Measurements from ENCODE around the gene GALNT1.

Gene GALNT1

GRCh38 chr18:35705988-35706387 is 124.4 kb downstream of the GALNT1 start:
- Histone ChIP-seq H3K4me3 (ENCODE audit: low read depth, low read length) (no peak overlapping the region), H3K4me2 (ENCODE audit: low read length) (no peak overlapping the region), H3K27me3 (ENCODE audit: control insufficient read depth, insufficient read depth, low read length) (no peaks in the 10 kb centered on the region), H3K79me2 (no peaks in the 10 kb centered on the region), H2AFZ (no peak overlapping the region), H3K4me1 (no peaks in the 10 kb centered on the region), H3K9me3 (ENCODE audit: control insufficient read depth, low read length) (no peaks in the 10 kb centered on the region), H3K27ac (no peak overlapping the region), H3K9ac (no peak overlapping the region), H3K36me3 (ENCODE audit: control insufficient read depth, insufficient read depth, low read length) (no peaks in the 10 kb centered on the region)
- TF ChIP-seq, protein P1, sequence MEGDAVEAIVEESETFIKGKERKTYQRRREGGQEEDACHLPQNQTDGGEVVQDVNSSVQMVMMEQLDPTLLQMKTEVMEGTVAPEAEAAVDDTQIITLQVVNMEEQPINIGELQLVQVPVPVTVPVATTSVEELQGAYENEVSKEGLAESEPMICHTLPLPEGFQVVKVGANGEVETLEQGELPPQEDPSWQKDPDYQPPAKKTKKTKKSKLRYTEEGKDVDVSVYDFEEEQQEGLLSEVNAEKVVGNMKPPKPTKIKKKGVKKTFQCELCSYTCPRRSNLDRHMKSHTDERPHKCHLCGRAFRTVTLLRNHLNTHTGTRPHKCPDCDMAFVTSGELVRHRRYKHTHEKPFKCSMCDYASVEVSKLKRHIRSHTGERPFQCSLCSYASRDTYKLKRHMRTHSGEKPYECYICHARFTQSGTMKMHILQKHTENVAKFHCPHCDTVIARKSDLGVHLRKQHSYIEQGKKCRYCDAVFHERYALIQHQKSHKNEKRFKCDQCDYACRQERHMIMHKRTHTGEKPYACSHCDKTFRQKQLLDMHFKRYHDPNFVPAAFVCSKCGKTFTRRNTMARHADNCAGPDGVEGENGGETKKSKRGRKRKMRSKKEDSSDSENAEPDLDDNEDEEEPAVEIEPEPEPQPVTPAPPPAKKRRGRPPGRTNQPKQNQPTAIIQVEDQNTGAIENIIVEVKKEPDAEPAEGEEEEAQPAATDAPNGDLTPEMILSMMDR (IDR thresholded peaks at IDR 0.05), result no peak

- TF ChIP-seq, protein P1 (IDR thresholded peaks at IDR 0.05), result no peak
- no peak overlapping the region for H3K4me2 ChIP-seq (ENCODE audit: low read length)
- H2AFZ ChIP-seq, result no peak overlapping the region
- H3K9me3 ChIP-seq (ENCODE audit: control insufficient read depth, low read length), result no peaks in the 10 kb centered on the region
- H3K4me3 ChIP-seq (ENCODE audit: low read depth, low read length), result no peak overlapping the region
- H3K27me3 ChIP-seq (ENCODE audit: control insufficient read depth, insufficient read depth, low read length), result no peaks in the 10 kb centered on the region
- H3K4me1 ChIP-seq, result no peaks in the 10 kb centered on the region
- no peaks in the 10 kb centered on the region for H3K79me2 ChIP-seq
- no peaks in the 10 kb centered on the region for H3K36me3 ChIP-seq (ENCODE audit: control insufficient read depth, insufficient read depth, low read length)
- H3K27ac ChIP-seq, result no peak overlapping the region
- no peak overlapping the region for H3K9ac ChIP-seq
Measured at GRCh38 chr18:35707247-35707646, 125.7 kb downstream of the GALNT1 start.

- no peaks in the 10 kb centered on the region for H3K36me3 ChIP-seq (ENCODE audit: control insufficient read depth, insufficient read depth, low read length)
Measured at GRCh38 chr18:35707674-35708073, 126.1 kb downstream of the GALNT1 start.

DNA sequence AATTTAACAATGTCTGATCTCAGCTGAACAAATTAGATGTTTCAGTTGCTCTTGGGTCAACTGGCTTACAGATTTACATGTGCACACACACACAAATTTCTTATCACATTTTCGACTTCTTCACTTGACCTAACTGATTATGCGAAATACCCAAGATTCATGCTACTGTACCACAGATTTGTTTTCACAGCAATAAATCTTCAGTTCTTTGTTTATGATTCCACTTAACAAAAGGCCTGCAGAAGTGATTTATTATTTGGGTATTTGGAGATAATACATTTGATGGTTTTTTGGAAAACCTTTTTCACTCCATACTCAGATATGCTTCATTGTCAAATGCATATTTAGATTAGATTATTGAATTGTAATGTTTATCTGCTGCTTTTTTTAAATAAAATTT is 129.0 kb downstream of the GALNT1 start:
- Histone ChIP-seq H3K27me3 (ENCODE audit: control insufficient read depth, insufficient read depth, low read length) (no peaks in the 10 kb centered on the region), H3K4me1 (no peaks in the 10 kb centered on the region), H3K9me3 (ENCODE audit: control insufficient read depth, low read length) (no peaks in the 10 kb centered on the region)

More at GRCh38 chr18:35707674-35708073, 126.1 kb downstream of the GALNT1 start:
- Histone ChIP-seq H3K4me3 (ENCODE audit: low read depth, low read length) (no peak overlapping the region), H3K9me3 (ENCODE audit: control insufficient read depth, low read length) (no peaks in the 10 kb centered on the region), H3K9ac (no peak overlapping the region), H3K27me3 (ENCODE audit: control insufficient read depth, insufficient read depth, low read length) (no peaks in the 10 kb centered on the region), H2AFZ (no peak overlapping the region), H3K79me2 (no peaks in the 10 kb centered on the region), H3K4me1 (no peaks in the 10 kb centered on the region), H3K27ac (no peak overlapping the region), H3K4me2 (ENCODE audit: low read length) (no peak overlapping the region)
- TF ChIP-seq, protein P1 (IDR thresholded peaks at IDR 0.05), result no peak

GRCh38 chr18:35711227-35711626 is 129.7 kb downstream of the GALNT1 start:
- H3K27me3 ChIP-seq (ENCODE audit: control insufficient read depth, insufficient read depth, low read length), result no peaks in the 10 kb centered on the region
- H3K36me3 ChIP-seq (ENCODE audit: control insufficient read depth, insufficient read depth, low read length), result no peaks in the 10 kb centered on the region
- H3K9ac ChIP-seq, result no peak overlapping the region
- no peaks in the 10 kb centered on the region for H3K9me3 ChIP-seq (ENCODE audit: control insufficient read depth, low read length)
- H3K4me3 ChIP-seq (ENCODE audit: low read depth, low read length), result no peak overlapping the region
- no peak overlapping the region for H3K27ac ChIP-seq
- no peaks in the 10 kb centered on the region for H3K4me1 ChIP-seq
- no peaks in the 10 kb centered on the region for H3K79me2 ChIP-seq
- TF ChIP-seq, protein P1 (IDR thresholded peaks at IDR 0.05), result no peak
- H2AFZ ChIP-seq, result no peak overlapping the region
- no peak overlapping the region for H3K4me2 ChIP-seq (ENCODE audit: low read length)

More for the DNA sequence above, 129.0 kb downstream of the GALNT1 start:
- Histone ChIP-seq H2AFZ (no peak overlapping the region), H3K36me3 (ENCODE audit: control insufficient read depth, insufficient read depth, low read length) (no peaks in the 10 kb centered on the region), H3K27ac (no peak overlapping the region), H3K4me3 (ENCODE audit: low read depth, low read length) (no peak overlapping the region), H3K9ac (no peak overlapping the region), H3K4me2 (ENCODE audit: low read length) (no peak overlapping the region), H3K79me2 (no peaks in the 10 kb centered on the region)
- TF ChIP-seq, protein P1 (IDR thresholded peaks at IDR 0.05), result no peak

All from parathyroid adenoma (tissue), 2 donors.